IMR-90 (cell line): ENCODE results near the gene MRPL23.

Experiments used
- MAFK ChIP-seq: IDR thresholded peaks from 2 replicates; pipeline ENCODE4 v1.6.1; 2012; ENCODE audit warnings: low read depth, low read length, improper control_type of control experiment
- POLR2A ChIP-seq: IDR thresholded peaks from 2 replicates; pipeline ENCODE4 v1.6.1; 2012; ENCODE audit warnings: mild to moderate bottlenecking, low read depth, low read length
- RAD21 ChIP-seq: IDR thresholded peaks from 2 replicates; pipeline ENCODE4 v1.6.1; 2012; ENCODE audit warnings: low read length, improper control_type of control experiment
- TF ChIP-seq, protein P1 (sequence below): conservative IDR thresholded peaks from 2 replicates; pipeline ENCODE4 v1.5.1; 2012; ENCODE audit warnings: mild to moderate bottlenecking, low read depth, low read length, improper control_type of control experiment

DNA sequence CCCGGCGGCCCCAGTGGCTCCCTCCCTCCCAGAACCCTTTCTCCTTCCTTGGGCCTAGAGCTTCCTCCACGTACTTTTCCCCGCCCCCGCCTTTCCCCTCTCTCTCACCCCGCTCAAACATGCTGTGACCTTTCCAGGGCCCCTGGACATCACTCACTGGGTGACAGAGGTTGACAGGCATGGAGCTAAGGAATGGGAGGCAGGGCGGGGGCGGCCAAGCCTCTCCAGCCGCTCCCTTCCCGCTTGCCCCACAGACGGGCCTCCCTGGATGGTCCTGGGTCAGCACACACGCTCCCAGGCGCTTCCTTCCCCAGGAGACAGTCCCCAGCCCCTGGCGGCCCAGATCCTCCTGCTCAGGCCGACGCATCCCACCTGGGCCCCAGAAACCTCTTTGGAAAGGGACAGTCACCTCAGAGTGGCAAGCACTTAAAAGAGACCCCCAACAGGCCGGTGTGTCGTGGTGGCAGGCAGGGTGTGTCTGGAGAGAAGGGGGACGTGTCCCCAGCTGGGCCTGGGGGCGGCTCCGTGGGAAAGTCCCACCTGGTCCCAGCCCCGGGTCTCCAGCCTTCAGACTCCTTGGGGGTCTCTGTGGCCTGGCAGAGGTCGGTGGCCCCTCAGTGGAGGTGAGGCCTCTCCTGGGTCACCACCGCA, 41.7 kb downstream of the MRPL23 start:
- TF ChIP-seq POLR2A (no peak), MAFK (no peak), RAD21 (no peak)
- TF ChIP-seq, protein P1, sequence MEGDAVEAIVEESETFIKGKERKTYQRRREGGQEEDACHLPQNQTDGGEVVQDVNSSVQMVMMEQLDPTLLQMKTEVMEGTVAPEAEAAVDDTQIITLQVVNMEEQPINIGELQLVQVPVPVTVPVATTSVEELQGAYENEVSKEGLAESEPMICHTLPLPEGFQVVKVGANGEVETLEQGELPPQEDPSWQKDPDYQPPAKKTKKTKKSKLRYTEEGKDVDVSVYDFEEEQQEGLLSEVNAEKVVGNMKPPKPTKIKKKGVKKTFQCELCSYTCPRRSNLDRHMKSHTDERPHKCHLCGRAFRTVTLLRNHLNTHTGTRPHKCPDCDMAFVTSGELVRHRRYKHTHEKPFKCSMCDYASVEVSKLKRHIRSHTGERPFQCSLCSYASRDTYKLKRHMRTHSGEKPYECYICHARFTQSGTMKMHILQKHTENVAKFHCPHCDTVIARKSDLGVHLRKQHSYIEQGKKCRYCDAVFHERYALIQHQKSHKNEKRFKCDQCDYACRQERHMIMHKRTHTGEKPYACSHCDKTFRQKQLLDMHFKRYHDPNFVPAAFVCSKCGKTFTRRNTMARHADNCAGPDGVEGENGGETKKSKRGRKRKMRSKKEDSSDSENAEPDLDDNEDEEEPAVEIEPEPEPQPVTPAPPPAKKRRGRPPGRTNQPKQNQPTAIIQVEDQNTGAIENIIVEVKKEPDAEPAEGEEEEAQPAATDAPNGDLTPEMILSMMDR, result no peak
